HG02642 (cell line): ENCODE results near the gene PRPF31.

Source experiments
- ATAC-seq: cut with Tn5 transposase; IDR thresholded peaks from one replicate; pipeline ENCODE4 v1.9.1; 2021; ENCODE audit warnings: mild to moderate bottlenecking; ENCODE audit not compliant: unreplicated experiment, poor library complexity

The PRPF31 gene

GRCh38 chr19:54138489-54139256 lies 23.1 kb downstream of the PRPF31 start:
- no peak for ATAC-seq

- no peak for ATAC-seq
Measured at GRCh38 chr19:54141356-54141755, 25.8 kb downstream of the PRPF31 start.

GRCh38 chr19:54142166-54142780 lies 26.7 kb downstream of the PRPF31 start:
- ATAC-seq, result no peak

DNA sequence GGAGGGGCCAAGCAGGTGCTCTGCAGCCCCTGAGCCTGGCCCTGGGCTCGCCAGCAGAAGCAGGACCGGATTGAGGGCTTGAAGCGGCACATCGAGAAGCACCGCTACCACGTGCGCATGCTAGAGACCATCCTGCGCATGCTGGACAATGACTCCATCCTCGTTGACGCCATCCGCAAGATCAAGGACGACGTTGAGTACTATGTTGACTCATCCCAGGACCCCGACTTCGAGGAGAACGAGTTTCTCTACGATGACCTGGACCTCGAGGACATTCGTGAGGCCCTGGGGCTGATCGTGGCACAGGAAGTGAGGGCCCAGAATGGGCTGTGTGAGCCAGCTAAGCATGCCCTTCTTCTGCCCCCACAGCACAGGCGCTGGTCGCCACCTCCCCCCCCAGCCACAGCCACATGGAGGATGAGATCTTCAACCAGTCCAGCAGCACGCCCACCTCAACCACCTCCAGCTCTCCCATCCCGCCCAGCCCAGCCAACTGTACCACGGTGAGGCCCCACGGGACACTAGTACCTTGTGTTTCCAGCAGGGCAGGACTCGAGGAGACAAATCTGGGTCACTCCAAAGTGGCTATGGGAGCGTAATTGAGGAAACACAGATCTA lies 30.1 kb downstream of the PRPF31 start:
- no peak for ATAC-seq

GRCh38 chr19:54147676-54148075 lies 32.1 kb downstream of the PRPF31 start:
- no peak for ATAC-seq

- no peak for ATAC-seq
Measured at GRCh38 chr19:54148158-54148557, 32.6 kb downstream of the PRPF31 start.

GRCh38 chr19:54149021-54149812 lies 33.7 kb downstream of the PRPF31 start:
- ATAC-seq, result no peak

DNA sequence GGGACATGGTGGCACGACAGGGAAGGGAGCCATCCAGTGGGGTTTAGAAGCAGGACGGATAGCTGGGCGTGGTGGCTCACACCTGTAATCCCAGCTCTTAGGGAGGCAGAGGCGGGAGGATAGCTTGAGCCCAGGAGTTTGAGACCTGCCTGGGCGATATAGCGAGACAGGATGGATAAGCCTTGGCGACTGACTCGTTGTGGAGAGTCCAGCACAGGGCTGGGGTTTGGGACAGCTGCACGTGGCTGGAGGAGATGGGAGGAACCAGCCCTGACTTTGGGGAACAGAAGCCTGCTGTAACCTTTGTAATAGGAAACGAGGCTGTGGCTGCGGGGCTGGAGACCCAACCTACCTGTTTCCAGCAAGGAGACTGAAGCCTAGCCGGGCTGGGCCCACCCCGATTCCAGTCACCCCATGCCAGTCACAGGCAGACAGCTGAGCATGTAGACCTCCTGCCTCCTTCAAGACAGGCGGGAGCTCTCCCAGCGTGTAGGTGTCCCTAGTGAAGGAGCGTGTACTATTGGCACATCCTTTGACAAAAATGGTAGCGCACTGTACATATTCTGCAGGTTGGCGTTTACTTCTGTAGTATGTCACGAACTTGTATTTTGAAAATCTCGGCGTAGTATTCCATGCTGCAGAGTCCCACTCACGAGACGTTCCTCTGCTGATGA lies 35.9 kb downstream of the PRPF31 start:
- ATAC-seq, result no peak

DNA sequence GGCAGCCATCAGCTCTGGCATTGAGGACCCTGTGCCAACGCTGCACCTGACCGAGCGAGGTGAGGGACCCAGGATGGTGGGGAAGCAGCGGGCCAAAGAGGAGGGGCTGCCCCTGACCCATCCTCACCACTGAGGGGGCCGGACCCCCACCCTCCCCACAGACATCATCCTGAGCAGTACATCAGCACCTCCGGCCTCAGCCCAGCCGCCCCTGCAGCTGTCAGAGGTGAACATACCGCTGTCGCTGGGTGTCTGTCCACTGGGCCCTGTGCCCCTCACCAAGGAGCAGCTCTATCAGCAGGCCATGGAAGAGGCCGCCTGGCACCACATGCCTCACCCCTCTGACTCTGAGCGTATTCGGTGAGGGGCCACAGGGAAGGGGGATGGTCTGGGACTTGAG lies 36.7 kb downstream of the PRPF31 start:
- ATAC-seq, result no peak

- ATAC-seq, result no peak
Measured at GRCh38 chr19:54152878-54153524, 37.4 kb downstream of the PRPF31 start.

- ATAC-seq, result no peak
Measured at GRCh38 chr19:54153731-54154326, 38.3 kb downstream of the PRPF31 start.

DNA sequence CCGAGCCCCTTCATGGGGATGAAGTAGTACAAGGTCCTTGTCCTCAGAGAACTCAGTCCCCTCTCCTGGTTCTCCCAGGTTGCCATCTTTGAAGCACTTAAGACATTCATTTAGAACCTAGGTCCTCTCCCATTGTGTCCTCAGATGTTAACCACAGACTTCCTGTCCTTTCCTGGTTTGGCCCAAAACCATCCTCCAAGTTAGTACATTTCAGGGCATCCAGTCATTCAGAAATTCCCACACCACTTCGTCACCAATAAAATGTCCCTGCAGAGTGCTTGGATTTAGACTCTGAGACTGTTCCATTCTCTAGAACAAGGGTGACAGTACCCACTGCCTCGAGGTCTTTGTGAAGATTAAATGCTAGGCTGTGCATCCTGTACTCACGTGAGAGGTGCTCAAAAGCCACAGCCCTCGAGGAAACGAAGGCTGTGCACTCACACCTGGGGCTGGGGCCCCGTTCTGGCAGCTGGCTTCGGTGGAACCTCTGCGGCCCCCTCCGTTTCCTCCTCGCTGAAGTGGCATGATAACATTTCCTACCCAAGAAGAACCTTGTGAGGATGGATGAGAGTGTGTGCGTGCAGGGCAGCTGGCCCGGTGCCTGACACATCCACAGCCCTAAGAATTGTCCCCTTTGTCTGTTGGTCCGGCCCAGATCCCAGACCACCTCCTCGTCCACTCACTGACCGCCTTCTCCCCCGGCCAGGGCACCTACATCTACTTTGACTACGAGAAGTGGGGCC lies 39.2 kb downstream of the PRPF31 start:
- no peak for ATAC-seq

DNA sequence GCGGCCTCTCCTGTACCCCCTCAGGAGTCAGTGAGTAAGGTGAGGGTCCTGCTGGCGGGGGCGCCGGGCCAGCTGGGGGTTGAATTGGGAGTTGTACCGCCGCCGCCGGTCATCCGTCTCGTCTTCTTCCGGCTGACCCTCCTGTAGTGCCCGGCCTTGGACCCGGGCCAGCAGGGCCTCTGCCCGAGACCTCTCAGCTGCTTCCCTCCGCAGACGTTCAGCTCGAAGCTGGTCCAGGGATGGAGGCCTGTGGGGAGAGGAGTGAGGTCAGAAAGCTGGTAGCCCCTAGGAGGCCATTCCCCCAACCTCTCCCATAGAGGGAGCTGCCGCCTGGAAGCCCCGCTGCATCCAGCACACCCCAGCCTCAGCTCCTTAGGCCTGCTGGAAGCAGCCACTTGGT lies 40.1 kb downstream of the PRPF31 start:
- no peak for ATAC-seq

DNA sequence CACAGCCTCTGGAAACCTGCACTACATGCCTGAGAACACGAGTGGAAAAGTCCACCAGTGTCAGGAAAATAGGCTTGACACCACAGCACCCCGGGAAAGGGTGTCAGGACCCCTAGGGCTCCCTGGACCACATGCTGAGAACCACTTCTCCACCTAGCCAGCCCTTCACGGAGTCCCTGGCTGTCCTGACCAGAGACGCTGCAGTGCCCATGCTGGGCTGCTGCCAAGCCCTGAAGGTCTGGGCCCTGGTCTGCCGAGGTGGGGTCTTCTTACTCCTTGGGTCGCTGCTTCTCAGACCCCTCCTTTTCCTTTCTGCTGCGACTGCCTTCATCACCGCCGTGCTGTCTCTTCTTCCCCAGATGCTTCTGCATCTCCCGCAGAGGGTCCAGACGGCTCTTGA lies 40.9 kb downstream of the PRPF31 start:
- ATAC-seq, result no peak

GRCh38 chr19:54156953-54157352 lies 41.4 kb downstream of the PRPF31 start:
- no peak for ATAC-seq

- ATAC-seq, result no peak
Measured at GRCh38 chr19:54158812-54159351, 43.3 kb downstream of the PRPF31 start.

DNA sequence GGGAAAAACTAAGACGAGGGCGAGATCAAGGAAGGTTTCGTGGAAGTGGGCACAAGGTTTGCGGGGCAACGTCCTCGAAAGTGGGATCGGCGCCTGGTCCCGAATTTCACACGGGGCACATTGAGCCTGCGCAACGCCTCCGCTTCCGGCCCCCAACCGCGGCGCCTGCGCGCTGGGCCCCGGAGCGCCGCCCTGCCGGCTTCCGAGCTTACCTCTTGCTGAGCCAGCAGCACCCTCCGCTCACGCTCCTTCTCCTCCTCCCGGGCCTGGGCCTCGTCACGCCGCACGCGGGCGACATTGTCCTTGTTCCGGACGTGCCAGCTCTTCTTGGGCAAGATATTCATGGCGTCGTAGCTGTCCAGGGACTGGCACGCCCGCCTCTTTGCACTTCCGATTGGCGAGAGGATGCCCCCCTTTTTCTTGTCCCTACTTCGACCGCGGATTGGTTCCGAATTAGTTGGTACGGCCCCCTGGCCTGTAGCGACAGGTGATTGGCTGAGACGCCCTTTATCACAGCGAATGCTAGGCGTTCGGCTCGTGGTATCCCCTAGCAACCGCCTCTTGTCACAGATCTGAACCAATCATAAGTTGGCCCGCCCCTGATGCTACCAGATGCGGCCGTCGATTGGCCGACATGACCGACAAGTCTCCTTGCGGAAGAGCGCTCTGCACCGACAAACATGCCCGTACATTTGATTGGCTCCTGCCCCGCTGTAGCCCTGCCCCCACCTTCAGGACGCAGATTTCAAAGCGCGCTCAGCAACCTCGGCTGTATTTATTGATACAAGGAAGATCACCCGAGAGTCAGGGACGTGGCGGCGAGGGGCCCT lies 44.0 kb downstream of the PRPF31 start, which contains the start of gene LENG1:
TSS of gene LENG1 (minus strand) at position 370 of the 830 bp plus-strand sequence. CDS start at position 344, 26 bp downstream.
- ATAC-seq, result peak; percentile 90
